HepG2 (cell line): ENCODE results near the gene PTPN3. TPM values are rescaled to one million over a fixed set of nuclear protein-coding genes. Genes with fewer than 3 reads are reported as not detected.

Experiments
- ATAC-seq: fragments of 200-7000 bp; cut with Tn5 transposase; 3 replicates; pipeline ENCODE4 v1.9.1; 2020; ENCODE audit warnings: mild to moderate bottlenecking, moderate library complexity
- BruUV-seq: library from RNA; stranded (reverse); fragments of 400-500 nt; replicated peaks from 2 replicates; lab custom pipeline; 2021; lab: Mats Ljungman, UMichigan
- CTCF ChIA-PET: fragments of 300-600 bp; formaldehyde crosslinking; extraction: SDS; loops from one replicate; lab custom pipeline; 2021; ENCODE audit warnings: low total read pairs, inconsistent platforms, low intra/inter-chr PET ratio; lab: Yijun Ruan, JAX
- POLR2A ChIA-PET: fragments of 350-600 bp; sonication (Branson Sonifier 250); formaldehyde crosslinking; loops from one replicate; lab custom pipeline; 2020; ENCODE audit warnings: antibody characterized with exemption, inconsistent platforms; lab: Yijun Ruan, JAX
- DNase-seq: peaks from one replicate; pipeline ENCODE4 v3.0.0-alpha.2; 2015; ENCODE audit warnings: low spot score
- FAIRE-seq: peaks from 3 replicates; lab custom pipeline; 2011; peaks lifted over from hg19 to GRCh38; lab: Jason Lieb, UNC
- H2AFZ ChIP-seq: one replicate; pipeline ENCODE4 v1.6.1; 2011; ENCODE audit warnings: low read length, inconsistent platforms
- H3K27ac ChIP-seq: fragments of 300-600 bp; 3 replicates; pipeline ENCODE4 v1.8.0; 2011; ENCODE audit warnings: mixed run types, mild to moderate bottlenecking, mixed read lengths, low read length, inconsistent platforms; ENCODE audit not compliant: insufficient read depth; ENCODE audit errors: extremely low read length
- H3K27me3 ChIP-seq, 2 experiments: fragments of 200-600 bp in 1 of 2; 2 replicates in 1 of 2; 3 replicates in 1 of 2; pipeline versions ENCODE4 v1.6.0 to v1.8.0; 2011; ENCODE audit warnings: low read length in 2 of 2, mild to moderate bottlenecking in 2 of 2, moderate library complexity in 2 of 2, inconsistent platforms in 1 of 2; ENCODE audit not compliant: insufficient read depth in 2 of 2, control insufficient read depth in 1 of 2
- H3K36me3 ChIP-seq, 2 experiments: fragments of 200-600 bp in 1 of 2; replicated peaks in 1 of 2; 2 replicates in 1 of 2; 3 replicates in 1 of 2; pipeline versions ENCODE4 v1.5.1 to v1.8.0; 2011; ENCODE audit warnings: low read length in 2 of 2, inconsistent platforms in 1 of 2; ENCODE audit not compliant: insufficient read depth in 2 of 2, control insufficient read depth in 1 of 2
- H3K4me1 ChIP-seq: 2 replicates; pipeline ENCODE4 v1.5.1; 2012; ENCODE audit warnings: low read length, inconsistent platforms; ENCODE audit not compliant: insufficient read depth
- H3K4me2 ChIP-seq: 2 replicates; pipeline ENCODE4 v1.6.0; 2011; ENCODE audit warnings: low read depth, low read length, inconsistent platforms
- H3K4me3 ChIP-seq, 3 experiments: fragments of 200-600 bp in 1 of 3; sonication (generic), shearing (Covaris generic) in 1 of 3; replicated peaks in 1 of 3; 2 replicates each; pipeline ENCODE4 v1.5.1; 2011 to 2016; ENCODE audit warnings: low read length in 3 of 3, inconsistent platforms in 2 of 3, low read depth in 2 of 3, mild to moderate bottlenecking in 2 of 3, control low read depth in 1 of 3, mixed read lengths in 1 of 3; ENCODE audit not compliant: insufficient read depth in 1 of 3
- H3K79me2 ChIP-seq: one replicate; pipeline ENCODE4 v1.6.1; 2011; ENCODE audit warnings: low read length, inconsistent platforms; ENCODE audit not compliant: insufficient read depth
- H3K9ac ChIP-seq: 2 replicates; pipeline ENCODE4 v1.6.0; 2011; ENCODE audit warnings: mild to moderate bottlenecking, low read depth, low read length, inconsistent platforms; ENCODE audit not compliant: insufficient read depth
- H3K9me3 ChIP-seq: 2 replicates; pipeline ENCODE4 v1.5.1; 2012; ENCODE audit warnings: mild to moderate bottlenecking, low read length
- H4K20me1 ChIP-seq: 2 replicates; pipeline ENCODE4 v1.6.0; 2011; ENCODE audit warnings: inconsistent platforms, mild to moderate bottlenecking, low read length, moderate library complexity; ENCODE audit not compliant: insufficient read depth
- AHR ChIP-seq: IDR thresholded peaks from 2 replicates; pipeline ENCODE4 v1.6.1; 2018; ENCODE audit warnings: missing genetic modification reagents, missing compliant biosample characterization
- HNRNPL ChIP-seq: fragments of 200-400 bp; formaldehyde crosslinking; IDR thresholded peaks from 2 replicates; pipeline ENCODE4 v1.6.1; 2017; ENCODE audit warnings: mild to moderate bottlenecking, low read depth, low read length
- MTF2 ChIP-seq: sonication (generic); formaldehyde crosslinking; IDR thresholded peaks from 2 replicates; pipeline ENCODE4 v1.5.0; 2020; ENCODE audit warnings: missing genetic modification reagents, borderline replicate concordance
- POGZ ChIP-seq: sonication (generic); formaldehyde crosslinking; IDR thresholded peaks from 2 replicates; pipeline ENCODE4 v1.4.0; 2020; ENCODE audit warnings: mild to moderate bottlenecking, missing genetic modification reagents
- PPARG ChIP-seq: conservative IDR thresholded peaks from 2 replicates; pipeline ENCODE4 v1.6.1; 2016; ENCODE audit warnings: missing biosample characterization, missing genetic modification reagents
- RAD51 ChIP-seq: fragments of 450-650 bp; IDR thresholded peaks from 2 replicates; pipeline ENCODE4 v1.6.1; 2016; ENCODE audit warnings: borderline replicate concordance
- SMARCC2 ChIP-seq: fragments of 450-650 bp; IDR thresholded peaks from 2 replicates; pipeline ENCODE4 v1.6.1; 2017; ENCODE audit warnings: antibody characterized with exemption, mild to moderate bottlenecking
- STAT6 ChIP-seq: sonication (generic); formaldehyde crosslinking; IDR thresholded peaks from 2 replicates; pipeline ENCODE4 v1.4.0; 2020; ENCODE audit warnings: missing genetic modification reagents, mild to moderate bottlenecking, borderline replicate concordance
- TBX2 ChIP-seq: sonication (generic); formaldehyde crosslinking; IDR thresholded peaks from 2 replicates; pipeline ENCODE4 v1.5.0; 2020; ENCODE audit warnings: missing genetic modification reagents, mild to moderate bottlenecking, borderline replicate concordance
- ZNF609 ChIP-seq: sonication (generic); formaldehyde crosslinking; IDR thresholded peaks from 2 replicates; pipeline ENCODE4 v1.4.0; 2020; ENCODE audit warnings: mild to moderate bottlenecking, missing genetic modification reagents, borderline replicate concordance
- ZSCAN21 ChIP-seq: sonication (generic); formaldehyde crosslinking; IDR thresholded peaks from 2 replicates; pipeline ENCODE4 v1.8.0; 2022; ENCODE audit warnings: mild to moderate bottlenecking, missing genetic modification reagents, moderate library complexity, borderline replicate concordance
- WGBS: methylation state at CpG from one replicate; pipeline ENCODE4 v1.1.6; 2017; ENCODE audit warnings: low lambda C conversion rate; 5-methylcytosine and 5-hydroxymethylcytosine counted together
- in situ Hi-C: cut with HindIII; loops from 2 replicates; pipeline ENCODE4 v1.10.0; 2017; ENCODE audit warnings: low pct_unique_long_range_greater_than_20kb; ENCODE audit not compliant: extremely low pct_ligation_motif_present
- intact Hi-C: fragments of 100-400 bp; cut with micrococcal nuclease; formaldehyde crosslinking; loops from one replicate; pipeline ENCODE4 v1.10.0; 2022; ENCODE audit not compliant: unreplicated experiment
- polyA plus RNA-seq, 8 experiments: library from polyadenylated mRNA; depleted of rRNA in 3 of 8; stranded (reverse) in 7 of 8; unstranded in 1 of 8; fragments of >200 nt; fragmentation: Illumina TruSeq in 4 of 8; extraction: Trizol in 4 of 8; gene quantifications; 2 replicates each; pipeline versions ENCODE4 v1.2.1 to v1.2.3, GENCODE V29; 2011 to 2016; ENCODE audit warnings: low read depth in 4 of 8, missing spikeins in 1 of 8, mixed read lengths in 1 of 8; ENCODE audit not compliant: insufficient read depth in 1 of 8
- total RNA-seq, 5 experiments: library from RNA; depleted of rRNA; stranded (reverse); fragments of >200 nt; fragmentation: Illumina TruSeq; extraction: Trizol; gene quantifications; 2 replicates each; pipeline ENCODE4 v1.2.3, GENCODE V29; 2016; ENCODE audit warnings: low read depth in 1 of 5

PTPN3 gene
- total and polyA plus RNA-seq, 2 of the 13 experiments (the other 11 are each of a cell fraction or from before 2014, with no cell fraction given), result 5.6 to 20.5 TPM

- Histone ChIP-seq H3K36me3 (peaks cover 0 to 18% of the 10 kb centered on the region in 2 experiments; a peak in 2 of 5 replicates), H3K9me3 (no peaks in the 10 kb centered on the region), H3K79me2 (no peaks in the 10 kb centered on the region), H3K27me3 (no peaks in the 10 kb centered on the region), H3K4me1 (peaks cover 16% of the 10 kb centered on the region), H3K4me3 (no peak overlapping the region), H2AFZ (no peak overlapping the region), H3K9ac (no peak overlapping the region), H4K20me1 (no peaks in the 10 kb centered on the region), H3K4me2 (no peak overlapping the region), H3K27ac (no peak overlapping the region)
- in situ Hi-C loops (no loop called here), intact Hi-C loops (no loop called here)
- no peak for TF ChIP-seq ZSCAN21
- no peak for TF ChIP-seq MTF2 (CRISPR knock-in tag)
- TF ChIP-seq SMARCC2, result no peak
- no peak for TF ChIP-seq HNRNPL
- TF ChIP-seq POGZ (CRISPR knock-in tag), result no peak
- no peak for TF ChIP-seq PPARG (CRISPR knock-in tag)
- TF ChIP-seq STAT6 (CRISPR knock-in tag), result no peak
- no peak for TF ChIP-seq AHR (CRISPR knock-in tag)
- no peak for TF ChIP-seq RAD51
- no peak for TF ChIP-seq ZNF609 (CRISPR knock-in tag)
- TF ChIP-seq TBX2 (CRISPR knock-in tag), result no peak
- FAIRE-seq, result no peak
- no peak for DNase-seq
- no TSS peak for BruUV-seq
- no peak for ATAC-seq
- ChIA-PET POLR2A (no interaction called here), CTCF (no interaction called here)
- 97% methylated on average over 4 of the region's 4 CpGs for WGBS
These were observed 60.8 kb downstream of the PTPN3 start for GRCh38 chr9:109437286-109437685.
